GM23338 (cell line): ENCODE data around the gene SREK1. TPM values are rescaled to one million over a fixed set of nuclear protein-coding genes. Genes with fewer than 3 reads are reported as not detected.

Source experiments
- ATAC-seq: fragments of 200-7000 bp; cut with Tn5 transposase; 3 replicates; pipeline ENCODE4 v1.9.1; 2020
- DNase-seq: peaks from one replicate; pipeline ENCODE4 v3.0.0-alpha.2; 2015; ENCODE audit warnings: low spot score
- H2AFZ ChIP-seq: fragments of 200-600 bp; sonication (generic); 2 replicates; pipeline ENCODE4 v1.8.0; 2016; ENCODE audit warnings: antibody characterized with exemption, mild to moderate bottlenecking, moderate library complexity
- H3F3A ChIP-seq: fragments of 200-600 bp; sonication (generic); replicated peaks from 2 replicates; pipeline ENCODE4 v1.8.0; 2017; ENCODE audit warnings: antibody characterized with exemption, mixed run types, low read depth
- H3K27ac ChIP-seq: fragments of 200-600 bp; sonication (generic); 2 replicates; pipeline ENCODE4 v1.6.1; 2016; ENCODE audit warnings: low read depth
- H3K27me3 ChIP-seq: fragments of 200-600 bp; sonication (generic); 2 replicates; pipeline ENCODE4 v1.8.0; 2016; ENCODE audit warnings: mild to moderate bottlenecking, mixed run types, moderate library complexity; ENCODE audit not compliant: insufficient read depth
- H3K36me3 ChIP-seq: fragments of 200-600 bp; sonication (generic); 2 replicates; pipeline ENCODE4 v1.8.0; 2016; ENCODE audit warnings: mild to moderate bottlenecking; ENCODE audit not compliant: insufficient read depth
- H3K4me1 ChIP-seq: fragments of 200-600 bp; sonication (generic); 2 replicates; pipeline ENCODE4 v1.8.0; 2016; ENCODE audit warnings: mild to moderate bottlenecking, moderate library complexity; ENCODE audit not compliant: insufficient read depth
- H3K4me2 ChIP-seq: fragments of 200-600 bp; sonication (generic); 2 replicates; pipeline ENCODE4 v1.7.1; 2017; ENCODE audit warnings: mixed run types
- H3K4me3 ChIP-seq: fragments of 200-600 bp; sonication (generic); 2 replicates; pipeline ENCODE4 v1.6.1; 2016; ENCODE audit warnings: mixed run types
- H3K79me2 ChIP-seq: fragments of 200-600 bp; sonication (generic); replicated peaks from 2 replicates; pipeline ENCODE4 v1.8.0; 2017; ENCODE audit warnings: mild to moderate bottlenecking; ENCODE audit not compliant: insufficient read depth
- H3K9me2 ChIP-seq: fragments of 200-600 bp; sonication (generic); 2 replicates; pipeline ENCODE4 v1.8.0; 2017; ENCODE audit not compliant: insufficient read depth
- H4K20me1 ChIP-seq: fragments of 200-600 bp; sonication (generic); replicated peaks from 2 replicates; pipeline ENCODE4 v1.8.0; 2017; ENCODE audit warnings: mild to moderate bottlenecking; ENCODE audit not compliant: insufficient read depth
- H3K27ac Mint-ChIP-seq: 2 replicates; pipeline ENCODE4 v1.8.0; 2020; ENCODE audit warnings: inconsistent platforms, mild to moderate bottlenecking, moderate library complexity, mixed read lengths
- H3K27me3 Mint-ChIP-seq: 3 replicates; pipeline ENCODE4 v1.8.0; 2022; ENCODE audit warnings: low read depth, mild to moderate bottlenecking, moderate library complexity, mixed read lengths, inconsistent platforms; ENCODE audit not compliant: insufficient read depth, poor library complexity
- H3K36me3 Mint-ChIP-seq: 3 replicates; pipeline ENCODE4 v1.8.0; 2021; ENCODE audit warnings: low read depth, mild to moderate bottlenecking, inconsistent platforms, moderate library complexity, mixed read lengths
- H3K4me1 Mint-ChIP-seq: 3 replicates; pipeline ENCODE4 v1.8.0; 2020; ENCODE audit warnings: mild to moderate bottlenecking, inconsistent platforms, mixed read lengths
- H3K4me3 Mint-ChIP-seq: 3 replicates; pipeline ENCODE4 v1.8.0; 2021; ENCODE audit warnings: moderate library complexity, mild to moderate bottlenecking, inconsistent platforms, mixed read lengths
- H3K9me3 Mint-ChIP-seq: 3 replicates; pipeline ENCODE4 v1.8.0; 2020; ENCODE audit warnings: moderate library complexity, mild to moderate bottlenecking, inconsistent platforms, mixed read lengths
- CREB1 ChIP-seq: fragments of 250-450 bp; sonication (Bioruptor Pico); IDR thresholded peaks from 2 replicates; pipeline ENCODE4 v1.5.0; 2020; ENCODE audit warnings: low read depth, mild to moderate bottlenecking, moderate library complexity
- CTCF ChIP-seq, 2 experiments: fragments of 200-600 bp in 1 of 2; sonication (generic) in 1 of 2; conservative IDR thresholded peaks; 2 replicates each; pipeline versions ENCODE4 v1.5.1 to v1.6.1; 2016 to 2017; ENCODE audit warnings: antibody characterized with exemption in 2 of 2, low read depth in 2 of 2, mild to moderate bottlenecking in 2 of 2, moderate library complexity in 1 of 2
- ETS1 ChIP-seq: IDR thresholded peaks from 2 replicates; pipeline ENCODE4 v1.6.1; 2016; ENCODE audit warnings: antibody characterized with exemption
- EZH2 ChIP-seq: fragments of 200-600 bp; sonication (generic); IDR thresholded peaks from one replicate; pipeline ENCODE4 v1.8.0; 2017; ENCODE audit warnings: antibody characterized with exemption, mild to moderate bottlenecking, low read depth; ENCODE audit not compliant: unreplicated experiment
- EZH2phosphoT487 ChIP-seq: fragments of 200-600 bp; sonication (generic); IDR thresholded peaks from one replicate; pipeline ENCODE4 v1.8.1; 2018; ENCODE audit warnings: antibody characterized with exemption; ENCODE audit not compliant: unreplicated experiment
- JUNB ChIP-seq: IDR thresholded peaks from one replicate; pipeline ENCODE4 v1.6.1; 2016; ENCODE audit warnings: antibody characterized with exemption; ENCODE audit not compliant: unreplicated experiment
- NANOG ChIP-seq: IDR thresholded peaks from 2 replicates; pipeline ENCODE4 v1.6.1; 2016; ENCODE audit warnings: antibody characterized with exemption, borderline replicate concordance
- POLR2AphosphoS5 ChIP-seq: IDR thresholded peaks from 2 replicates; pipeline ENCODE4 v1.6.1; 2016; ENCODE audit warnings: antibody characterized with exemption, low read depth
- REST ChIP-seq: IDR thresholded peaks from one replicate; pipeline ENCODE4 v1.6.1; 2018; ENCODE audit warnings: antibody characterized with exemption; ENCODE audit not compliant: unreplicated experiment
- STAT1 ChIP-seq: IDR thresholded peaks from one replicate; pipeline ENCODE4 v1.6.1; 2016; ENCODE audit warnings: antibody characterized with exemption; ENCODE audit not compliant: unreplicated experiment
- ZNF114 ChIP-seq: fragments of 250-450 bp; sonication (Bioruptor Pico); IDR thresholded peaks from 2 replicates; pipeline ENCODE4 v1.5.0; 2020; ENCODE audit warnings: mild to moderate bottlenecking, moderate library complexity
- ZNF331 ChIP-seq: fragments of 250-450 bp; sonication (Bioruptor Pico); IDR thresholded peaks from 2 replicates; pipeline ENCODE4 v1.5.0; 2020; ENCODE audit warnings: low read depth, mild to moderate bottlenecking, moderate library complexity
- ZNF462 ChIP-seq: fragments of 250-450 bp; sonication (Bioruptor Pico); IDR thresholded peaks from 2 replicates; pipeline ENCODE4 v1.5.0; 2020; ENCODE audit warnings: mild to moderate bottlenecking, moderate library complexity
- polyA plus RNA-seq: library from polyadenylated mRNA; unstranded; fragments of >200 nt; fragmentation: Nextera tagmentation; extraction: Ambion mirVana; gene quantifications from 2 replicates; pipeline ENCODE4 v1.2.1, GENCODE V29; 2016
- total RNA-seq: library from RNA; depleted of rRNA; stranded (reverse); fragments of >200 nt; shearing (Covaris generic); gene quantifications from 2 replicates; pipeline ENCODE4 v1.2.3, GENCODE V29; 2014

Gene SREK1
- total and polyA plus RNA-seq, 2 experiments from 2014 or later = 64.3 to 66.4 TPM

GRCh38 chr5:66224773-66225553, 80.9 kb downstream of the SREK1 start:
- no peaks in the 10 kb centered on the region; the same call in 2 of the 3 replicates for H3K9me3 Mint-ChIP-seq
- no peak for ATAC-seq
- TF ChIP-seq ETS1 (no peak), NANOG (no peak), CTCF (conservative IDR thresholded peaks at IDR 0.05; ENCODE audit: low read depth in 2 of 2) (no peak), STAT1 (no peak), EZH2phosphoT487 (no peak), REST (no peak), CREB1 (CRISPR knock-in tag) (no peak), POLR2AphosphoS5 (no peak), ZNF331 (CRISPR knock-in tag) (no peak), EZH2 (no peak), JUNB (no peak), ZNF114 (no peak), ZNF462 (CRISPR knock-in tag) (no peak)
- DNase-seq = no peak
- Histone ChIP-seq H3K4me1 (no peaks in the 10 kb centered on the region), H2AFZ (no peak overlapping the region), H4K20me1 (no peaks in the 10 kb centered on the region), H3K27ac (no peak overlapping the region), H3K79me2 (no peaks in the 10 kb centered on the region), H3K4me3 (no peak overlapping the region), H3K36me3 (no peaks in the 10 kb centered on the region), H3K4me2 (no peak overlapping the region), H3K27me3 (no peaks in the 10 kb centered on the region), H3F3A (no peaks in the 10 kb centered on the region), H3K9me2 (0 out of 2 replicates have a peak, but pooled peaks cover 3% of the 10 kb centered on the region)
- H3K27ac Mint-ChIP-seq = no peak overlapping the region
- no peak overlapping the region for H3K4me3 Mint-ChIP-seq
- no peaks in the 10 kb centered on the region for H3K4me1 Mint-ChIP-seq
- H3K27me3 Mint-ChIP-seq = peaks cover 3% of the 10 kb centered on the region
- H3K36me3 Mint-ChIP-seq = no peaks in the 10 kb centered on the region
